HG03135 (cell line): Measurements from ENCODE around the gene PPM1E.
"Not testable (repeated sequence)": the region's sequence is repeated elsewhere in the genome, so short reads cannot be mapped to it uniquely, and the experiment has no call there.

ENCODE experiments used
- ATAC-seq: cut with Tn5 transposase; IDR thresholded peaks from one replicate; pipeline ENCODE4 v1.9.1; 2021; ENCODE audit warnings: mild to moderate bottlenecking, moderate library complexity; ENCODE audit not compliant: unreplicated experiment

Gene PPM1E

GRCh38 chr17:58755577-58756245, at the start of gene PPM1E:
Gene PPM1E, plus strand, starts transcription at chr17:58755854.
- no peak for ATAC-seq

DNA sequence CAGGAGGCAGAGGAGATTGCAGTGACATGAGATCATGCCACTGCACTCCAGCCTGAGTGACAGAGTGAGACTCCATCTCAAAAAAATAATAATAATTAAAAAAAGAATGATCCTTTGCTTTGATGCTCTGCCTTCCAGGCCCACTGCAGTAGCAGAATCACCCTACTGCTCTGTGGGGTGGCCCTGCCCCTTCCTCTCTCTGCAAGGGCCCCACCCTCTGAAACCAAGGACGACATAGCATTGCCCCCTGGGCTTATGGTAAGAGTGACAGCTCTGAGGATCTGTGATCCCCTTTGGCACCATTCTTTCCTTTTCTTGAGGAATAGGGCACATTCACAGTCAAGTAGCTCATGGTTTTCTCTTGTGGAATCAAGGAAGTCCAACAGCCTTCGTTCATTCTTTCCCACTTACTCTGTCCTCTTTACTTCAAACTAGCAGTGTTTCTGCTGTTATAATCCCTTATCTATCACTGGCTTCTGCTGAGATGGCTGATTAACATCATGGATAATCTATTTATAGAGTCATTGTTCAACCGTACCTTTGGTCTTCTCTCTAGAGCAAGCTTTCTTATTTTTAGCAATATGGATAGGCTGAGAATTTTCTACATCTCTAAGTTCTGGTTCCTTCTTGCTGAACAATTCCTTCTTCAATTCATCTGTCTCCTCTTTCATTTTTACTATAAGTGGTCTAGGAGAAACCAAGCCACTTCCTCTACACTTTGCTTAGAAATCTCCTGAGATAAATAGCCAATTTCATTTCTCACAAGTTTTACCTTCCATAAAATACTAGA, 49.1 kb upstream of the PPM1E start:
- ATAC-seq = no peak

GRCh38 chr17:58710948-58711552, 44.6 kb upstream of the PPM1E start:
- ATAC-seq = no peak

DNA sequence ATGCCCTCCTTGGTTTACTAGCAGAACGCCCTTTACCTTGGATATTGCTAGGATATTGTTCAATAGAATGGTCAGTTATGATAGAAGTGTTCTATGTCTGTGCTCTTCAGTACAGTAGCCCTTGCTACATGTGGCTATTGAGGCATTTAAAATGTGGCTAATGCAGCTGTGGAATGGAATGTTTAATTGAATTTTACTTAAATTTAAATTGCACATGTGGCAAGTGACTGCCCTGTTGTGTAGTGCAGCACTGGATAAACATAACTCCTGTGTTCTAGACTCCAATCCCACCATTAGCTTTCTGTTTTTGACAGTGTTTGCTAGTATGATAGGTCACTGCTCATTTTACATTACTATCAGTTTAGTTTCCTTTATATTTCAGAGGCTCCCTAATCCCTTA, 33.4 kb upstream of the PPM1E start:
- ATAC-seq = no peak

DNA sequence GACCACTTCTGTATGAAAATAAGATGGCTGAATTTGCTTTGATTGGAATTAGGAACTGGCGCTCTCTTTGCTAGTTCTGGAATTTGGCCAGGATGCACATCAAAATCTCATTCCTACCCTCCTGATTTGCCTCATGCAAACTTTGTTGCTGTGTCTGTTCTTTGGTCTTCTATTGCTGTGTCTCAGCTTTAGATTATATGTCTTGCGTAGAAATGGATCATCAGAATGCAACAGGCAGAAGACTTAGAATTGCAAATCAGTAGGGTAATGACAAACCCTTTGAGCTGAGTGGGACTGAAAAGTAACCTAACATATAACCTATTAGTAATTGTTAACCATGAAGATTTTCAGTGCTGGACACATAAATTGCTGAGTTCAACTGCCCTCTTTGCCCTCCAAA, 33.0 kb upstream of the PPM1E start:
- no peak for ATAC-seq

DNA sequence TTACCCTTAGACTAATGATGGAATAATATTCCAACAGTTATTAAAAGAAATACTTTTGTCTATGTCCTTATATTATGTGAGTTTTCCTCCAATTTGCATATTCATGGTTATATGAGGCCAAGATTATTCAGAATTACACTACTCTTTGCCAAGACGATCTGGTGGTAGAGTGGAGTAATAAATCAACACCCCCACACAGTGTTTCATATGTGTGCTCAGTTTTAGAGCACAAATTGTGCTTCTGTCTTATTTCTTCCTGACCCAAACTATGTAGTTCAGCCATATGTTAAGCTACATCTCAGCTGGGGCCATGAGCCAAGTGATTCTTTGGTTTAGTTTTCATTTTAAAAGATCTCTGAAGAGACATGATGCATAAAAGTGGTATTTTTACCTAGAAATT, 26.9 kb upstream of the PPM1E start:
- no peak for ATAC-seq

- ATAC-seq = no peak
These were observed 24.7 kb upstream of the PPM1E start for GRCh38 chr17:58730937-58731336.

- ATAC-seq = no peak
These were observed 21.6 kb upstream of the PPM1E start for GRCh38 chr17:58734040-58734439.

- ATAC-seq = no peak
These were observed 20.8 kb upstream of the PPM1E start for GRCh38 chr17:58734811-58735210.

- ATAC-seq = no peak
These were observed 14.5 kb upstream of the PPM1E start for GRCh38 chr17:58741121-58741625.

GRCh38 chr17:58747674-58748073, 8.0 kb upstream of the PPM1E start:
- no peak for ATAC-seq

- not testable (repeated sequence) for ATAC-seq
These were observed 6.0 kb upstream of the PPM1E start for GRCh38 chr17:58749627-58750026.

GRCh38 chr17:58753026-58753425, 2.6 kb upstream of the PPM1E start:
- ATAC-seq = no peak

- ATAC-seq = no peak
These were observed 431 bp upstream of the PPM1E start for GRCh38 chr17:58755269-58755576.

GRCh38 chr17:58756246-58757161, 850 bp downstream of the PPM1E start:
- no peak for ATAC-seq

DNA sequence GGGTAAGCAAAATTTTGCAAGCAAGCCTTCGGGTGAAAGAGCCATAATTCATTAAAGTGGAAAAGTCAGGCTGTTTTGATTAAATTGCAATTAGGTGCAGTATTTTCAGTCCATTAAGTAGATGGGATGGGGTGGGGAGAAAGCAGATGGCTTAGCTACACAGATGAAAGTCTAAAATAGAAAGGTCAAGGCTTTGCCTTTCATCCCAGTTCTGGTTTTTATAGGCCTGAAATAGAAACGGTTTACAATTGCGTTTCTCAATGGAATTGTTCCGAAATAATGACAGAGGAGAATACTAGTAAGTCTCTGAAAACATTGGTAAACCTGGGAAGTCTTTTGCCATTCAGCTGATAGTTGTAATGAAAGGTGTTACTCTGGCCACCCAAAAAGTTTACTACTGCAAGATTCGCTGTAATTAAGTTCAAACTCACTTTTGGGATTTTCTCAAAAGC, 1.5 kb downstream of the PPM1E start:
- ATAC-seq = no peak

GRCh38 chr17:58758890-58759289, 3.2 kb downstream of the PPM1E start:
- ATAC-seq = no peak

- ATAC-seq = no peak
These were observed 3.9 kb downstream of the PPM1E start for GRCh38 chr17:58759522-58759921.

DNA sequence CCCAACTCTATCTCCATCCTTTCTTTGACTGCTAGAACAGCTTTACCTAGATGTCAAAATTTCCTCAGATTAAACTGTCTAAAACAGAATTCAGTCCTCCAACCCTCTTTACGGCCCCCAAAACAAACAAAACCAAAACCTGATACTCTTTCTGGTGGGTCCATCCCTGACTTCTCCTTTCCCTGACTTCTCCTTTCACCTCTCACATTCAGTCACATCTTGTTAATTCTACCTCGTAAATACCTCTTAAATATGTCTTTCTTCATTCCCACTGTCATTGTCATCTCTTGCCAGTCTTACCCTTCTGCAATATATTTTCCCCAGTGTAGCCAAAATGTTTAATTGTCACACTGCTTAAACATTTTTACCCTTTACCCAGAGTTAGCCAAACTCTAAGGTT, 4.6 kb downstream of the PPM1E start:
- ATAC-seq = no peak

- no peak for ATAC-seq
These were observed 7.6 kb downstream of the PPM1E start for GRCh38 chr17:58763263-58763662.

DNA sequence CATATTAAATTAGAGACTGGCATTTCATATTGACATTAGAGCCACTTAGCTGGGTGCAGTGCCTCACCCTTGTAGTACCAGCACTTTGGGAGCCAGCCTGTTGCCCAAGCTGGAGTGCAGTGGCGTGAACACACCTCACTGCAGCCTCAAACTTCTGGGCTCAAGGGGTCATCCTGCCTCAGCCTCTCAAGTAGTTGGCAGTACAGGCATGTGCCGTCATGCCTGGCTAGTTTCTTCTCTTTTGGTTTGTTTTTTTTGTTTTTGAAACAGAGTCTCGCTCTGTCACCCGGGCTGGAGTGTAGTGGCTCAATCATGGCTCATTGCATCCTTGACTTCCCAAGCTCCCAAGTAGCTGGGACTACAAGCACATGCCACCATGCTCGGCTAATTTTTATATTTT, 8.7 kb downstream of the PPM1E start:
- ATAC-seq = no peak
